GM23338 (cell line): ENCODE data around the gene COL15A1. TPM values are rescaled to one million over a fixed set of nuclear protein-coding genes. Genes with fewer than 3 reads are reported as not detected.

Experiments used
- CTCF ChIP-seq, 2 experiments: fragments of 200-600 bp in 1 of 2; sonication (generic) in 1 of 2; conservative IDR thresholded peaks; 2 replicates each; pipeline versions ENCODE4 v1.5.1 to v1.6.1; 2016 to 2017; ENCODE audit warnings: antibody characterized with exemption in 2 of 2, low read depth in 2 of 2, mild to moderate bottlenecking in 2 of 2, moderate library complexity in 1 of 2
- EZH2 ChIP-seq: fragments of 200-600 bp; sonication (generic); IDR thresholded peaks from one replicate; pipeline ENCODE4 v1.8.0; 2017; ENCODE audit warnings: antibody characterized with exemption, mild to moderate bottlenecking, low read depth; ENCODE audit not compliant: unreplicated experiment
- EZH2phosphoT487 ChIP-seq: fragments of 200-600 bp; sonication (generic); IDR thresholded peaks from one replicate; pipeline ENCODE4 v1.8.1; 2018; ENCODE audit warnings: antibody characterized with exemption; ENCODE audit not compliant: unreplicated experiment
- STAT1 ChIP-seq: IDR thresholded peaks from one replicate; pipeline ENCODE4 v1.6.1; 2016; ENCODE audit warnings: antibody characterized with exemption; ENCODE audit not compliant: unreplicated experiment
- ZNF114 ChIP-seq: fragments of 250-450 bp; sonication (Bioruptor Pico); IDR thresholded peaks from 2 replicates; pipeline ENCODE4 v1.5.0; 2020; ENCODE audit warnings: mild to moderate bottlenecking, moderate library complexity
- polyA plus RNA-seq: library from polyadenylated mRNA; unstranded; fragments of >200 nt; fragmentation: Nextera tagmentation; extraction: Ambion mirVana; gene quantifications from 2 replicates; pipeline ENCODE4 v1.2.1, GENCODE V29; 2016
- total RNA-seq: library from RNA; depleted of rRNA; stranded (reverse); fragments of >200 nt; shearing (Covaris generic); gene quantifications from 2 replicates; pipeline ENCODE4 v1.2.3, GENCODE V29; 2014; rRNA removed

Gene COL15A1
- total and polyA plus RNA-seq, 2 experiments from 2014 or later = 0.17 to 0.18 TPM

GRCh38 chr9:99119976-99120655, 176.4 kb downstream of the COL15A1 start (continued):
- no peak for TF ChIP-seq CTCF (conservative IDR thresholded peaks at IDR 0.05; ENCODE audit: low read depth in 2 of 2)
- TF ChIP-seq EZH2 = no peak
- TF ChIP-seq STAT1 = no peak
- no peak for TF ChIP-seq ZNF114 (CRISPR knock-in tag)
- TF ChIP-seq EZH2phosphoT487 = no peak

Other genes with a start within 250 kb of the COL15A1 start
- 0.50 and 1.3 TPM in 2 replicates for gene GABBR2, start 235.0 kb upstream of the COL15A1 start, total RNA-seq
- gene GABBR2, start 235.0 kb upstream of the COL15A1 start, polyA plus RNA-seq = 0.49 and 0.89 TPM in 2 replicates
- 35.4 and 59.0 TPM in 2 replicates for gene ANKS6, start 147.4 kb upstream of the COL15A1 start, total RNA-seq
- 36.9 and 42.9 TPM in 2 replicates for gene ANKS6, start 147.4 kb upstream of the COL15A1 start, polyA plus RNA-seq
- 23.6 and 27.5 TPM in 2 replicates for gene GALNT12, start 136.2 kb upstream of the COL15A1 start, total RNA-seq
- gene GALNT12, start 136.2 kb upstream of the COL15A1 start, polyA plus RNA-seq = 14.0 and 14.6 TPM in 2 replicates
- gene TGFBR1, start 161.2 kb downstream of the COL15A1 start, total RNA-seq = 39.5 and 40.2 TPM in 2 replicates
- gene TGFBR1, start 161.2 kb downstream of the COL15A1 start, polyA plus RNA-seq = 8.3 and 9.3 TPM in 2 replicates